Gastrocnemius medialis (tissue), 4 donors: Measurements from ENCODE around the gene NUCB2. TPM values are rescaled to one million over a fixed set of nuclear protein-coding genes. Genes with fewer than 3 reads are reported as not detected.

Experiments
- ATAC-seq, 2 donors: fragments of 150-250 bp; one replicate each; pipeline ENCODE4 v1.9.1; 2016
- DNase-seq, 2 donors: peaks; one replicate each; pipeline ENCODE4 v3.0.0-alpha.2; 2019
- H3K27ac ChIP-seq, 4 donors: fragments of 200-600 bp; sonication (generic); 1 replicate in 1 of 4; 2 replicates in 3 of 4; pipeline ENCODE4 v1.5.1; 2016 to 2018; ENCODE audit warnings: mild to moderate bottlenecking in 2 of 4, moderate library complexity in 1 of 4
- H3K27me3 ChIP-seq, 3 donors: fragments of 200-600 bp; sonication (generic) in 2 of 3; 1 replicate in 1 of 3; 2 replicates in 2 of 3; pipeline versions ENCODE4 v1.5.1 to v1.6.0; 2016 to 2019; ENCODE audit warnings: mild to moderate bottlenecking in 1 of 3, moderate library complexity in 1 of 3
- H3K36me3 ChIP-seq, 2 donors: fragments of 200-600 bp; sonication (generic) in 1 of 2; one replicate each; pipeline ENCODE4 v1.5.1; 2017 to 2018
- H3K4me1 ChIP-seq, 2 donors: fragments of 200-600 bp; sonication (generic) in 1 of 2; one replicate each; pipeline ENCODE4 v1.5.1; 2016 to 2017; ENCODE audit warnings: mild to moderate bottlenecking in 2 of 2
- H3K4me3 ChIP-seq, 4 donors: fragments of 200-600 bp; sonication (generic) in 3 of 4; 1 replicate in 1 of 4; 2 replicates in 3 of 4; pipeline ENCODE4 v1.5.1; 2016 to 2019; ENCODE audit warnings: mild to moderate bottlenecking in 2 of 4
- H3K9me3 ChIP-seq, 3 donors: fragments of 200-600 bp; sonication (generic) in 2 of 3; 1 replicate in 1 of 3; 2 replicates in 2 of 3; pipeline ENCODE4 v1.5.1; 2016 to 2019
- CTCF ChIP-seq, 5 experiments: fragments of 450-650 bp in 3 of 5; fragments of 200-600 bp in 2 of 5; sonication (generic) in 2 of 5; IDR thresholded peaks in 4 of 5; conservative IDR thresholded peaks in 1 of 5; 1 replicate in 4 of 5; 2 replicates in 1 of 5; pipeline ENCODE4 v1.5.1; 2016 to 2019; ENCODE audit warnings: antibody characterized with exemption in 5 of 5, mild to moderate bottlenecking in 3 of 5, moderate library complexity in 3 of 5
- POLR2A ChIP-seq, 2 donors: fragments of 450-650 bp; IDR thresholded peaks; one replicate each; pipeline ENCODE4 v1.6.1; 2017; ENCODE audit warnings: antibody characterized with exemption in 2 of 2, mild to moderate bottlenecking in 2 of 2, moderate library complexity in 2 of 2
- in situ Hi-C, 4 donors: fragments of 200-750 bp; cut with MboI; loops; one replicate each; pipeline versions ENCODE4 v1.15.0 to v1.8.0; 2017; ENCODE audit warnings: low sequenced_read_pairs in 4 of 4
- intact Hi-C: fragments of 100-400 bp; cut with DNase I; formaldehyde crosslinking; loops from one replicate; pipeline ENCODE4 v1.15.1; 2023; ENCODE audit warnings: low total_unique reads
- total RNA-seq, 4 donors: library from RNA; depleted of rRNA; stranded (reverse); fragments of >200 nt; gene quantifications; one replicate each; pipeline versions ENCODE4 v1.1.0 to v1.2.3, GENCODE V29; 2016

The NUCB2 gene
- total RNA-seq, 4 donors from 2014 or later, result 15.1 to 59.1 (median 39.1) TPM

- TF ChIP-seq CTCF (IDR thresholded peaks at IDR 0.05 in 4 of 5, conservative IDR thresholded peaks at IDR 0.05 in 1 of 5) (no peak), POLR2A (IDR thresholded peaks at IDR 0.05) (no peak)
- intact Hi-C loops (no loop called here), in situ Hi-C loops (no loop called here)
- Histone ChIP-seq H3K4me3 (no peak overlapping the region), H3K27me3 (no peaks in the 10 kb centered on the region), H3K27ac (no peak overlapping the region), H3K9me3 (no peaks in the 10 kb centered on the region), H3K4me1 (no peaks in the 10 kb centered on the region), H3K36me3 (no peaks in the 10 kb centered on the region)
- DNase-seq, result no peak
- ATAC-seq, result no peak
Measured at GRCh38 chr11:17343907-17344306, 67.4 kb downstream of the NUCB2 start.

GRCh38 chr11:17347676-17348075 is 71.1 kb downstream of the NUCB2 start:
- no peak for TF ChIP-seq POLR2A (IDR thresholded peaks at IDR 0.05)
- ATAC-seq (no peak), DNase-seq (no peak)
- peaks cover 13 to 22% (median 16%) of the 10 kb centered on the region in 3 donors for H3K27me3 ChIP-seq
- peaks cover 4 to 16% of the 10 kb centered on the region in 2 donors for H3K4me1 ChIP-seq
- intact Hi-C loops, result no loop called here
- no peaks in the 10 kb centered on the region for H3K36me3 ChIP-seq
- no peak overlapping the region for H3K27ac ChIP-seq
- no peak overlapping the region for H3K4me3 ChIP-seq
- in situ Hi-C loops, result no loop called here
- no peaks in the 10 kb centered on the region for H3K9me3 ChIP-seq

GRCh38 chr11:17350455-17351171 is 74.1 kb downstream of the NUCB2 start:
- H3K4me3 ChIP-seq, result no peak overlapping the region
- H3K9me3 ChIP-seq, result no peaks in the 10 kb centered on the region
- ATAC-seq, result no peak
- peaks cover 16 to 27% (median 25%) of the 10 kb centered on the region in 3 donors for H3K27me3 ChIP-seq
- no peak overlapping the region for H3K27ac ChIP-seq
- H3K4me1 ChIP-seq, result peaks cover 17 to 24% of the 10 kb centered on the region in 2 donors
- intact Hi-C loops (loop anchor here (5.0 to 10.0 kb wide), 2 partner anchors 146 to 273 kb away; partner anchors contain the start of genes PIK3C2A and RPS13), in situ Hi-C loops (no loop called here)
- no peak for DNase-seq
- no peaks in the 10 kb centered on the region for H3K36me3 ChIP-seq
- TF ChIP-seq CTCF (IDR thresholded peaks at IDR 0.05 in 4 of 5, conservative IDR thresholded peaks at IDR 0.05 in 1 of 5) (no peak), POLR2A (IDR thresholded peaks at IDR 0.05) (no peak)

GRCh38 chr11:17351172-17351509 is 74.6 kb downstream of the NUCB2 start:
- intact Hi-C loops, result loop anchor here (5.0 to 10.0 kb wide), 2 partner anchors 146 to 274 kb away; partner anchors contain the start of genes PIK3C2A and RPS13
- in situ Hi-C loops, result no loop called here
- Histone ChIP-seq H3K4me3 (peak overlapping the region; percentile 52 to 65 (median 60)), H3K36me3 (no peaks in the 10 kb centered on the region), H3K4me1 (peaks cover 17 to 24% of the 10 kb centered on the region in 2 donors), H3K27me3 (peaks cover 16 to 27% (median 25%) of the 10 kb centered on the region in 3 donors), H3K27ac (no peak overlapping the region), H3K9me3 (no peaks in the 10 kb centered on the region)
- TF ChIP-seq POLR2A (IDR thresholded peaks at IDR 0.05) (no peak), CTCF (IDR thresholded peaks at IDR 0.05 in 4 of 5, conservative IDR thresholded peaks at IDR 0.05 in 1 of 5) (no peak)
- DNase-seq (no peak), ATAC-seq (no peak)

- H3K4me3 ChIP-seq, result peak within 1 kb of the TSS; percentile 52 to 65 (median 60)
- no peak for TF ChIP-seq POLR2A (IDR thresholded peaks at IDR 0.05)
- TF ChIP-seq CTCF (IDR thresholded peaks at IDR 0.05 in 4 of 5, conservative IDR thresholded peaks at IDR 0.05 in 1 of 5), result no peak
- peaks cover 16 to 27% (median 25%) of the 10 kb centered on the region in 3 donors for H3K27me3 ChIP-seq
- DNase-seq (peak; percentile 9 to 29), ATAC-seq (peak; percentile 47 to 48)
- peak within 1 kb of the TSS in 1 of 4 donors; percentile 37 for H3K27ac ChIP-seq
- no peaks in the 10 kb centered on the region for H3K36me3 ChIP-seq
- in situ Hi-C loops, result no loop called here
- H3K4me1 ChIP-seq, result peaks cover 17 to 24% of the 10 kb centered on the region in 2 donors
- intact Hi-C loops, result loop anchor here (2.0 to 10.0 kb wide), 3 partner anchors 75 to 274 kb away; partner anchors contain the start of genes NUCB2, PIK3C2A and RPS13
- H3K9me3 ChIP-seq, result no peaks in the 10 kb centered on the region
Measured at GRCh38 chr11:17351510-17352176, 75.1 kb downstream of the NUCB2 start, which contains the start of gene NCR3LG1. NCR3LG1 (plus strand) TSS chr11:17351800; CDS start chr11:17351970, 170 bp downstream.
